Stomach (tissue), 4 donors: Measurements from ENCODE around the gene KRT222.

ENCODE experiments used
- POLR2A ChIP-seq, 4 donors: fragments of 450-650 bp; IDR thresholded peaks; one replicate each; pipeline ENCODE4 v1.6.1; 2016; ENCODE audit warnings: antibody characterized with exemption in 4 of 4, control low read depth in 2 of 4, mild to moderate bottlenecking in 1 of 4, moderate library complexity in 1 of 4
- POLR2AphosphoS5 ChIP-seq, 3 donors: sonication (generic); formaldehyde crosslinking; IDR thresholded peaks; one replicate each; pipeline ENCODE4 v1.6.1; 2016; ENCODE audit warnings: antibody characterized with exemption in 3 of 3

DNA sequence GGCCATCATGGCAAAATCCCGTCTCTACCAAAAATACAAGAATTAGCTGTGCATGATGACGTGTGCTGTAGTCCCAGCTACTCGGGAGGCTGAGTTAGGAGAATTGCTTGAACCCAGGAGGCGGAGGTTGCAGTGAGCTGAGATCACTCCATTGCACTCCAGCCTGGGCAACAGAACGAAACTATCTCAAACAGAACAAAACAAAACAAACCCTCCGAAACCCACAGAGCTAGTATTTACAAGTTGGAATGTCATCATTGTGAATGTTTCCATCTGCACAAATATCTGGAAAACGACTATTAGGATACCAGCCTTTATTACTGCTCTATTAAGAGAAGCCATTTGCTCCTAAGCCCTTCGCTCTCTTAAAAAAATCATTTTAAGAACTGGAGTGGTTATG is 43.4 kb downstream of the KRT222 start:
- TF ChIP-seq POLR2A (IDR thresholded peaks at IDR 0.05) (no peak), POLR2AphosphoS5 (IDR thresholded peaks at IDR 0.05) (no peak)
